ENCODE results near the gene IQGAP2.

- TF ChIP-seq, protein P1, sequence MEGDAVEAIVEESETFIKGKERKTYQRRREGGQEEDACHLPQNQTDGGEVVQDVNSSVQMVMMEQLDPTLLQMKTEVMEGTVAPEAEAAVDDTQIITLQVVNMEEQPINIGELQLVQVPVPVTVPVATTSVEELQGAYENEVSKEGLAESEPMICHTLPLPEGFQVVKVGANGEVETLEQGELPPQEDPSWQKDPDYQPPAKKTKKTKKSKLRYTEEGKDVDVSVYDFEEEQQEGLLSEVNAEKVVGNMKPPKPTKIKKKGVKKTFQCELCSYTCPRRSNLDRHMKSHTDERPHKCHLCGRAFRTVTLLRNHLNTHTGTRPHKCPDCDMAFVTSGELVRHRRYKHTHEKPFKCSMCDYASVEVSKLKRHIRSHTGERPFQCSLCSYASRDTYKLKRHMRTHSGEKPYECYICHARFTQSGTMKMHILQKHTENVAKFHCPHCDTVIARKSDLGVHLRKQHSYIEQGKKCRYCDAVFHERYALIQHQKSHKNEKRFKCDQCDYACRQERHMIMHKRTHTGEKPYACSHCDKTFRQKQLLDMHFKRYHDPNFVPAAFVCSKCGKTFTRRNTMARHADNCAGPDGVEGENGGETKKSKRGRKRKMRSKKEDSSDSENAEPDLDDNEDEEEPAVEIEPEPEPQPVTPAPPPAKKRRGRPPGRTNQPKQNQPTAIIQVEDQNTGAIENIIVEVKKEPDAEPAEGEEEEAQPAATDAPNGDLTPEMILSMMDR (IDR thresholded peaks at IDR 0.05), result no peak
- TF ChIP-seq POLR2AphosphoS5 (IDR thresholded peaks at IDR 0.05; ENCODE audit: low read depth, low read length) (no peak), SIN3A (IDR thresholded peaks at IDR 0.05; ENCODE audit: borderline replicate concordance, insufficient read depth, low read depth, low read length) (no peak), TCF7L2 (IDR thresholded peaks at IDR 0.05; ENCODE audit: low read depth, low read length) (no peak)
- TF ChIP-seq, protein P2, sequence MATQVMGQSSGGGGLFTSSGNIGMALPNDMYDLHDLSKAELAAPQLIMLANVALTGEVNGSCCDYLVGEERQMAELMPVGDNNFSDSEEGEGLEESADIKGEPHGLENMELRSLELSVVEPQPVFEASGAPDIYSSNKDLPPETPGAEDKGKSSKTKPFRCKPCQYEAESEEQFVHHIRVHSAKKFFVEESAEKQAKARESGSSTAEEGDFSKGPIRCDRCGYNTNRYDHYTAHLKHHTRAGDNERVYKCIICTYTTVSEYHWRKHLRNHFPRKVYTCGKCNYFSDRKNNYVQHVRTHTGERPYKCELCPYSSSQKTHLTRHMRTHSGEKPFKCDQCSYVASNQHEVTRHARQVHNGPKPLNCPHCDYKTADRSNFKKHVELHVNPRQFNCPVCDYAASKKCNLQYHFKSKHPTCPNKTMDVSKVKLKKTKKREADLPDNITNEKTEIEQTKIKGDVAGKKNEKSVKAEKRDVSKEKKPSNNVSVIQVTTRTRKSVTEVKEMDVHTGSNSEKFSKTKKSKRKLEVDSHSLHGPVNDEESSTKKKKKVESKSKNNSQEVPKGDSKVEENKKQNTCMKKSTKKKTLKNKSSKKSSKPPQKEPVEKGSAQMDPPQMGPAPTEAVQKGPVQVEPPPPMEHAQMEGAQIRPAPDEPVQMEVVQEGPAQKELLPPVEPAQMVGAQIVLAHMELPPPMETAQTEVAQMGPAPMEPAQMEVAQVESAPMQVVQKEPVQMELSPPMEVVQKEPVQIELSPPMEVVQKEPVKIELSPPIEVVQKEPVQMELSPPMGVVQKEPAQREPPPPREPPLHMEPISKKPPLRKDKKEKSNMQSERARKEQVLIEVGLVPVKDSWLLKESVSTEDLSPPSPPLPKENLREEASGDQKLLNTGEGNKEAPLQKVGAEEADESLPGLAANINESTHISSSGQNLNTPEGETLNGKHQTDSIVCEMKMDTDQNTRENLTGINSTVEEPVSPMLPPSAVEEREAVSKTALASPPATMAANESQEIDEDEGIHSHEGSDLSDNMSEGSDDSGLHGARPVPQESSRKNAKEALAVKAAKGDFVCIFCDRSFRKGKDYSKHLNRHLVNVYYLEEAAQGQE (IDR thresholded peaks at IDR 0.05; ENCODE audit: insufficient read depth in 1 of 2, low read depth in 2 of 2, low read length in 1 of 2), result no peak
Observed at GRCh38 chr5:76492819-76493189, 89.7 kb downstream of the IQGAP2 start.
